Gastrocnemius medialis (tissue), 4 donors: Measurements from ENCODE around the gene PER3. TPM values are rescaled to one million over a fixed set of nuclear protein-coding genes. Genes with fewer than 3 reads are reported as not detected.

ENCODE experiments used
- ATAC-seq, 2 donors: fragments of 150-250 bp; one replicate each; pipeline ENCODE4 v1.9.1; 2016
- DNase-seq, 2 donors: peaks; one replicate each; pipeline ENCODE4 v3.0.0-alpha.2; 2019
- H3K27ac ChIP-seq, 4 donors: fragments of 200-600 bp; sonication (generic); 1 replicate in 1 of 4; 2 replicates in 3 of 4; pipeline ENCODE4 v1.5.1; 2016 to 2018; ENCODE audit warnings: mild to moderate bottlenecking in 2 of 4, moderate library complexity in 1 of 4
- H3K27me3 ChIP-seq, 3 donors: fragments of 200-600 bp; sonication (generic) in 2 of 3; 1 replicate in 1 of 3; 2 replicates in 2 of 3; pipeline versions ENCODE4 v1.5.1 to v1.6.0; 2016 to 2019; ENCODE audit warnings: mild to moderate bottlenecking in 1 of 3, moderate library complexity in 1 of 3
- H3K36me3 ChIP-seq, 2 donors: fragments of 200-600 bp; sonication (generic) in 1 of 2; one replicate each; pipeline ENCODE4 v1.5.1; 2017 to 2018
- H3K4me1 ChIP-seq, 2 donors: fragments of 200-600 bp; sonication (generic) in 1 of 2; one replicate each; pipeline ENCODE4 v1.5.1; 2016 to 2017; ENCODE audit warnings: mild to moderate bottlenecking in 2 of 2
- H3K4me3 ChIP-seq, 4 donors: fragments of 200-600 bp; sonication (generic) in 3 of 4; 1 replicate in 1 of 4; 2 replicates in 3 of 4; pipeline ENCODE4 v1.5.1; 2016 to 2019; ENCODE audit warnings: mild to moderate bottlenecking in 2 of 4
- H3K9me3 ChIP-seq, 3 donors: fragments of 200-600 bp; sonication (generic) in 2 of 3; 1 replicate in 1 of 3; 2 replicates in 2 of 3; pipeline ENCODE4 v1.5.1; 2016 to 2019
- CTCF ChIP-seq, 5 experiments: fragments of 450-650 bp in 3 of 5; fragments of 200-600 bp in 2 of 5; sonication (generic) in 2 of 5; IDR thresholded peaks in 4 of 5; conservative IDR thresholded peaks in 1 of 5; 1 replicate in 4 of 5; 2 replicates in 1 of 5; pipeline ENCODE4 v1.5.1; 2016 to 2019; ENCODE audit warnings: antibody characterized with exemption in 5 of 5, mild to moderate bottlenecking in 3 of 5, moderate library complexity in 3 of 5
- POLR2A ChIP-seq, 2 donors: fragments of 450-650 bp; IDR thresholded peaks; one replicate each; pipeline ENCODE4 v1.6.1; 2017; ENCODE audit warnings: antibody characterized with exemption in 2 of 2, mild to moderate bottlenecking in 2 of 2, moderate library complexity in 2 of 2
- in situ Hi-C, 4 donors: fragments of 200-750 bp; cut with MboI; loops; one replicate each; pipeline versions ENCODE4 v1.15.0 to v1.8.0; 2017; ENCODE audit warnings: low sequenced_read_pairs in 4 of 4
- intact Hi-C: fragments of 100-400 bp; cut with DNase I; formaldehyde crosslinking; loops from one replicate; pipeline ENCODE4 v1.15.1; 2023; ENCODE audit warnings: low total_unique reads
- total RNA-seq, 4 donors: library from RNA; depleted of rRNA; stranded (reverse); fragments of >200 nt; gene quantifications; one replicate each; pipeline versions ENCODE4 v1.1.0 to v1.2.3, GENCODE V29; 2016

The PER3 gene
- total RNA-seq, 4 donors from 2014 or later, result 3.7 to 7.1 (median 5.5) TPM

DNA sequence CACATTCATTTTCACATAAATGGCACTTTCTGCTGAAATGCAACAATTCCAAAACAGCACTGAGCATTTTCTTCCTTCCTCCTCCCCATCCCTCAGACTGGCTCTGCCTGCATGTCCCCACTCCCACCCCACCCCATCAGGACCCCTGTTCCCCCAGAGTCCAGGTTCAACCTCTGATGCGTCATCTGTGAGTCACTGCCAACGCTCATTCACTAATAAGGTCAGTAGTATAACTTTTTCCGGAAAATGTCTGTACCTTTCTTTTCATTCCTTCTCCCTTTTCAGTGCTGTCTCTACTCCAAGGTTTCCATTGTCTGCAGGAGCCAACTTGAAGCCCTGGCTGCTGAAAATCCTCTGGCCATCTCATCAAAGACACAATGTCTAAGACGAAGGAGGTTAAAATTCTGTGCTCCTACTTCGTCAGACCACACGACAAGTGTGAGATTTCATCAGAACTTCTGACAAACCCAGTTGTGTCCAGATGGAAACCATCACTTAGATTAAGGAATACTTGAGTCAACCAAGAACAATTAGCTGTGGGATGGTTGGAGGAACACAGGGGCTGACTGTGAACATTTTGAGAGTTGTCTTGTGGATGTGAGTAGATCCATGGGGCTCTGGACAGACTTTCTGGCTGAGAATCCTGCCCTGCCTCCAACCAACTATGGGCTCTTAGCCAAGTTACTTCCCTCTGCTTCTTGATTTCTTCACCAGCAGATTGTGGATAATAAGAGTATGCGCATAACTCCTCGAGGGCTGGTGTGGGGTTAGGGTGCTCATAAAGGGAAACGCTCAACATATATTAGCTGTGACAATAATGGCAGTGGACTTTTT, 104.4 kb downstream of the PER3 start:
- no peak for TF ChIP-seq POLR2A (IDR thresholded peaks at IDR 0.05)
- no peak for TF ChIP-seq CTCF (IDR thresholded peaks at IDR 0.05 in 4 of 5, conservative IDR thresholded peaks at IDR 0.05 in 1 of 5)
- intact Hi-C loops (no loop called here), in situ Hi-C loops (no loop called here)
- Histone ChIP-seq H3K9me3 (no peaks in the 10 kb centered on the region), H3K4me1 (no peaks in the 10 kb centered on the region), H3K27ac (no peak overlapping the region), H3K27me3 (peaks cover 23 to 35% (median 24%) of the 10 kb centered on the region in 3 donors), H3K36me3 (no peaks in the 10 kb centered on the region), H3K4me3 (no peak overlapping the region)
- no peak for ATAC-seq
- no peak for DNase-seq

- Histone ChIP-seq H3K4me1 (peaks cover 0 to 6% of the 10 kb centered on the region in 2 donors), H3K4me3 (no peak overlapping the region), H3K27ac (no peak overlapping the region), H3K36me3 (no peaks in the 10 kb centered on the region), H3K9me3 (no peaks in the 10 kb centered on the region), H3K27me3 (peaks cover 17 to 34% (median 21%) of the 10 kb centered on the region in 3 donors)
- TF ChIP-seq CTCF (IDR thresholded peaks at IDR 0.05 in 4 of 5, conservative IDR thresholded peaks at IDR 0.05 in 1 of 5) (no peak), POLR2A (IDR thresholded peaks at IDR 0.05) (no peak)
- ATAC-seq (no peak), DNase-seq (no peak)
- intact Hi-C loops (no loop called here), in situ Hi-C loops (no loop called here)
These were observed 106.8 kb downstream of the PER3 start for GRCh38 chr1:7890853-7891252.

DNA sequence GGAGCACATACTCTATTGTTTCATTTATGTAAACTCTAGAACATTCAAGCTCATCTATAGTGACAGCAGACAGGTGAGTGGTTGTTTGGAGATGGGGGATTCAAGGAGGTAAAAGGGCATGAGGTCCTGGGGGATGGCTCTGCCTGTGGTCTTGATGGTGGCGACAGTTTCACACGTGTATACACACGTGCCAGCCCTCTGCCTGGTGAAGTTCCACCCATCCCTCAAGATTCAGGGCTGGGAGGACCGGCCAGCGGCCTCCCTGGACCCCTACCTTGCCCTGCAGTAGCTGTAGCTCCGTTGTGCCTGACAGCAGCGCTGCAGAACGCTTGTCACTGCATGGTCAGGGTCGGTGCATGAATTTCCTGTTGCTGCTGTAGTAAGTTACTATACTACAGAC, 107.7 kb downstream of the PER3 start:
- Histone ChIP-seq H3K36me3 (no peaks in the 10 kb centered on the region), H3K4me1 (peaks cover 0 to 6% of the 10 kb centered on the region in 2 donors), H3K9me3 (no peaks in the 10 kb centered on the region), H3K4me3 (no peak overlapping the region), H3K27ac (no peak overlapping the region), H3K27me3 (peaks cover 17 to 26% (median 21%) of the 10 kb centered on the region in 3 donors)
- ATAC-seq (no peak), DNase-seq (no peak)
- in situ Hi-C loops (no loop called here), intact Hi-C loops (no loop called here)
- TF ChIP-seq CTCF (IDR thresholded peaks at IDR 0.05 in 4 of 5, conservative IDR thresholded peaks at IDR 0.05 in 1 of 5) (no peak), POLR2A (IDR thresholded peaks at IDR 0.05) (no peak)

DNA sequence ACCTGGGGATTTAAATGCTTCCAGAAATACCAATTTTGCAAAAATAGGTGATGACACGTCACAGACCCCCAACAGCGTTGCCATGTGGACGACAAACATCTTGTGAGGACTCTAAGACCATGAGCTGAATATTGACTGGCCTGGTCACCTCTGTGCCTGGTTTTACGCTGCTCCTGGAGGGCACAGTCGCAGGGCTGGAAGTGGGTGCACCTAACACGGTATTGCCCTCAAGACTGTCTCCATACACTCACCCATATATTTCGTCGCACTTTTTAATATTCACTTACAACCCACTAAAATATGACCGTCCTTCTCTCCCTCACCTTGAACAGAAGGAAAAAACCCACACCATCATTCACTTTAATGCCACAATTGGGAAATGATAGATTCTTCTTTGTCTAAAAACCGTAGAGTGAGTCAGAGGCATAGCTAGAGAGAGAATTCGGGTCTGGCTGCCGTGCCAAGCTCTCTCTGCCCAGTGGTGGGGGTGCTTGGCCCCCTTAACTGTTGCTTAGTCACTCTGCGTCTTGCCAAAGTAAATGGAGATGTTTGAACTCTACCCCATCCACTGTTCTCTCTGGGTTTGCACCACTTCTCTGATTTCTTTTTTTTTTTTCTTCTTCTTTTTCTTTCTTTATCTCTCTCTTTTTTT, 109.6 kb downstream of the PER3 start:
- Histone ChIP-seq H3K27ac (peak overlapping the region in 1 of 4 donors; percentile 28), H3K36me3 (no peaks in the 10 kb centered on the region), H3K4me3 (no peak overlapping the region), H3K9me3 (no peaks in the 10 kb centered on the region), H3K27me3 (peaks cover 3 to 7% (median 7%) of the 10 kb centered on the region in 3 donors), H3K4me1 (peaks cover 0 to 6% of the 10 kb centered on the region in 2 donors)
- in situ Hi-C loops, result no loop called here
- TF ChIP-seq CTCF (IDR thresholded peaks at IDR 0.05 in 4 of 5, conservative IDR thresholded peaks at IDR 0.05 in 1 of 5), result no peak
- no peak for TF ChIP-seq POLR2A (IDR thresholded peaks at IDR 0.05)
- intact Hi-C loops, result no loop called here
- ATAC-seq (peak; percentile 65 to 76), DNase-seq (peak in 1 of 2 donors; percentile 29)

Other genes starting within 250 kb of the PER3 start
- 10 to 100 TPM; 63.7 to 71.2 (median 69.7) TPM for gene VAMP3, start 13.0 kb upstream of the PER3 start, total RNA-seq
- gene UTS2, start 68.8 kb downstream of the PER3 start, total RNA-seq, result not detected
- under 1 TPM in 2 of 4 donors, not detected in 2; 0.05 to 0.20 TPM for gene TNFRSF9, start 156.5 kb downstream of the PER3 start, total RNA-seq
- gene PARK7, start 177.4 kb downstream of the PER3 start, total RNA-seq, result 100 to 1,000 TPM; 291 to 370 (median 332) TPM
- gene ERRFI1, start 242.0 kb downstream of the PER3 start, total RNA-seq, result 100 to 1,000 TPM; 184 to 644 (median 448) TPM